Globus pallidus (tissue), 1 donor: ENCODE data around the gene PAPOLA.
"Not testable (repeated sequence)": the region's sequence is repeated elsewhere in the genome, so short reads cannot be mapped to it uniquely, and the experiment has no call there.

Experiments
- DNase-seq: peaks from one replicate; pipeline ENCODE4 v3.0.0-alpha.2; 2015; ENCODE audit warnings: low spot score

The PAPOLA gene

GRCh38 chr14:96501740-96502620 lies at the start of gene PAPOLA:
TSS of gene PAPOLA (plus strand) at chr14:96502382. CDS start at chr14:96502593, 211 bp downstream.
- DNase-seq: peak; percentile 93

- no peak for DNase-seq
Measured at GRCh38 chr14:96452684-96453083, 49.5 kb upstream of the PAPOLA start.

GRCh38 chr14:96455588-96455987 lies 46.6 kb upstream of the PAPOLA start:
- DNase-seq: no peak

GRCh38 chr14:96459851-96460250 lies 42.3 kb upstream of the PAPOLA start:
- DNase-seq: no peak

- DNase-seq: no peak
Measured at GRCh38 chr14:96461950-96462798, 40.0 kb upstream of the PAPOLA start.

GRCh38 chr14:96464136-96464535 lies 38.0 kb upstream of the PAPOLA start:
- DNase-seq: no peak

- DNase-seq: no peak
Measured at GRCh38 chr14:96466918-96467317, 35.3 kb upstream of the PAPOLA start.

- no peak for DNase-seq
Measured at GRCh38 chr14:96470331-96470730, 31.9 kb upstream of the PAPOLA start.

- not testable (repeated sequence) for DNase-seq
Measured at GRCh38 chr14:96470967-96471366, 31.2 kb upstream of the PAPOLA start.

GRCh38 chr14:96478119-96478518 lies 24.1 kb upstream of the PAPOLA start:
- DNase-seq: no peak

GRCh38 chr14:96479435-96480146 lies 22.6 kb upstream of the PAPOLA start:
- no peak for DNase-seq

GRCh38 chr14:96481731-96482314 lies 20.4 kb upstream of the PAPOLA start:
- DNase-seq: no peak

GRCh38 chr14:96482986-96483385 lies 19.2 kb upstream of the PAPOLA start:
- DNase-seq: no peak

GRCh38 chr14:96484399-96484798 lies 17.8 kb upstream of the PAPOLA start:
- no peak for DNase-seq

- DNase-seq: no peak
Measured at GRCh38 chr14:96486705-96487104, 15.5 kb upstream of the PAPOLA start.

- DNase-seq: no peak
Measured at GRCh38 chr14:96489327-96489726, 12.9 kb upstream of the PAPOLA start.

GRCh38 chr14:96493178-96493577 lies 9.0 kb upstream of the PAPOLA start:
- no peak for DNase-seq

GRCh38 chr14:96494331-96494730 lies 7.9 kb upstream of the PAPOLA start:
- DNase-seq: no peak

GRCh38 chr14:96497087-96497486 lies 5.1 kb upstream of the PAPOLA start:
- DNase-seq: no peak

GRCh38 chr14:96497586-96497985 lies 4.6 kb upstream of the PAPOLA start:
- DNase-seq: no peak

GRCh38 chr14:96501217-96501739 lies 904 bp upstream of the PAPOLA start:
- peak; percentile 16 for DNase-seq
